Measurements from ENCODE around the gene IRF4.

GRCh38 chr6:401239-401993, 9.9 kb downstream of the IRF4 start:
- TF ChIP-seq, protein P1, sequence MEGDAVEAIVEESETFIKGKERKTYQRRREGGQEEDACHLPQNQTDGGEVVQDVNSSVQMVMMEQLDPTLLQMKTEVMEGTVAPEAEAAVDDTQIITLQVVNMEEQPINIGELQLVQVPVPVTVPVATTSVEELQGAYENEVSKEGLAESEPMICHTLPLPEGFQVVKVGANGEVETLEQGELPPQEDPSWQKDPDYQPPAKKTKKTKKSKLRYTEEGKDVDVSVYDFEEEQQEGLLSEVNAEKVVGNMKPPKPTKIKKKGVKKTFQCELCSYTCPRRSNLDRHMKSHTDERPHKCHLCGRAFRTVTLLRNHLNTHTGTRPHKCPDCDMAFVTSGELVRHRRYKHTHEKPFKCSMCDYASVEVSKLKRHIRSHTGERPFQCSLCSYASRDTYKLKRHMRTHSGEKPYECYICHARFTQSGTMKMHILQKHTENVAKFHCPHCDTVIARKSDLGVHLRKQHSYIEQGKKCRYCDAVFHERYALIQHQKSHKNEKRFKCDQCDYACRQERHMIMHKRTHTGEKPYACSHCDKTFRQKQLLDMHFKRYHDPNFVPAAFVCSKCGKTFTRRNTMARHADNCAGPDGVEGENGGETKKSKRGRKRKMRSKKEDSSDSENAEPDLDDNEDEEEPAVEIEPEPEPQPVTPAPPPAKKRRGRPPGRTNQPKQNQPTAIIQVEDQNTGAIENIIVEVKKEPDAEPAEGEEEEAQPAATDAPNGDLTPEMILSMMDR (IDR thresholded peaks at IDR 0.05; ENCODE audit: low read depth, low read length) = no peak
- no peak for TF ChIP-seq EZH2phosphoT487 (IDR thresholded peaks at IDR 0.05; ENCODE audit: low read depth)

Data from OCI-LY3 (cell line).